Natural killer cell (primary cell): ENCODE data around the gene UGT3A1. TPM values are rescaled to one million over a fixed set of nuclear protein-coding genes. Genes with fewer than 3 reads are reported as not detected.

ENCODE experiments used
- ATAC-seq, 3 donors: fragments of 150-1000 bp in 2 of 3; fragments of 200-7000 bp in 1 of 3; cut with Tn5 transposase; 1 replicate in 1 of 3; 2 replicates in 2 of 3; pipeline ENCODE4 v1.10.0; 2021; ENCODE audit warnings: mild to moderate bottlenecking in 2 of 3, moderate library complexity in 2 of 3
- DNase-seq, 2 donors: peaks; one replicate each; pipeline versions ENCODE4 v3.0.0 to v3.0.0-alpha.2; 2013 to 2021; ENCODE audit warnings: mixed read lengths in 1 of 2
- H3K27ac ChIP-seq: one replicate; pipeline ENCODE4 v1.5.1; 2013; ENCODE audit warnings: mild to moderate bottlenecking, low read length
- H3K27me3 ChIP-seq: one replicate; pipeline ENCODE4 v1.6.1; 2013; ENCODE audit warnings: low read length; ENCODE audit not compliant: control insufficient read depth, insufficient read depth
- H3K36me3 ChIP-seq: one replicate; pipeline ENCODE4 v1.6.1; 2013; ENCODE audit warnings: low read length; ENCODE audit not compliant: control insufficient read depth, insufficient read depth
- H3K4me1 ChIP-seq: one replicate; pipeline ENCODE4 v1.6.1; 2013; ENCODE audit warnings: low read length; ENCODE audit not compliant: control insufficient read depth, insufficient read depth
- H3K4me3 ChIP-seq: one replicate; pipeline ENCODE4 v1.5.1; 2013; ENCODE audit warnings: low read length
- H3K9me3 ChIP-seq: one replicate; pipeline ENCODE4 v1.6.1; 2013; ENCODE audit warnings: low read length; ENCODE audit not compliant: control insufficient read depth, insufficient read depth
- H3K27ac Mint-ChIP-seq, 2 donors: one replicate each; pipeline ENCODE4 v1.8.0; 2022; ENCODE audit warnings: mild to moderate bottlenecking in 2 of 2, mixed read lengths in 2 of 2, moderate library complexity in 1 of 2
- H3K27me3 Mint-ChIP-seq, 2 donors: one replicate each; pipeline ENCODE4 v1.8.0; 2022; ENCODE audit warnings: low read depth in 2 of 2, mixed read lengths in 2 of 2
- H3K36me3 Mint-ChIP-seq: one replicate; pipeline ENCODE4 v1.8.0; 2022; ENCODE audit warnings: mixed read lengths
- H3K4me1 Mint-ChIP-seq, 2 donors: one replicate each; pipeline ENCODE4 v1.8.0; 2022; ENCODE audit warnings: mixed read lengths in 2 of 2
- H3K4me3 Mint-ChIP-seq: one replicate; pipeline ENCODE4 v1.8.0; 2022; ENCODE audit warnings: mild to moderate bottlenecking, moderate library complexity, mixed read lengths
- H3K9me3 Mint-ChIP-seq, 2 donors: one replicate each; pipeline ENCODE4 v1.8.0; 2022; ENCODE audit warnings: mixed read lengths in 2 of 2
- WGBS: methylation state at CpG from one replicate; pipeline ENCODE4 v1.1.7; 2013; ENCODE audit warnings: missing lambda C conversion rate; ENCODE audit not compliant: insufficient coverage; 5-methylcytosine and 5-hydroxymethylcytosine counted together
- intact Hi-C: fragments of 100-400 bp; cut with micrococcal nuclease; formaldehyde crosslinking; loops from one replicate; pipeline ENCODE4 v1.14.2; 2022
- total RNA-seq, 4 donors: library from RNA; stranded (reverse); fragments of 120-200 nt in 1 of 4; gene quantifications; one replicate each; pipeline versions ENCODE4 v1.2.3 to v1.2.4, GENCODE V29; 2013 to 2022
- TF ChIP-seq, protein P1 (sequence below): fragments of 200-600 bp; IDR thresholded peaks from one replicate; pipeline ENCODE4 v1.8.0; 2022; ENCODE audit warnings: antibody characterized with exemption

UGT3A1 gene
- total RNA-seq, 3 donors from 2014 or later (not counting 1 experiment from before 2014, with no cell fraction given), result not detected

DNA sequence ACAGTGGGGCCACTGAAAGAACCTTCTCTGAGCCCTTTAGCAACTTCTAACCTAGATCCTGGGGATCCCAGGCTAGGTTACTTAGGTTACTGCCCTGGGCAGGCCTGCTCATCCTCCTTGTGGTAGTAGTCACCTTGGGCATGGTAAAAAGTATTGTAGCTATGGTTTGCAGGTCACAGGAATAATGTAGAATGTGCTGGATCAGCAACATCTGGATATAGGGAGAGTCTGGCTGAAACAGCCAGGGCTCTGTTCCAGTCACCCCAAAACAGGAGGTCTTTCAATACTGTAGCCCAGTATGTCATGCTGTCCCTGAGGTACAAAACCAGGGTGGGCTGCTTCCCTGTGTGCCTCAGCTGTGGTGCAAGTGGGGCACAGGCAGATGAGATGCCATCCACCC, 41.9 kb upstream of the UGT3A1 start:
- no peaks in the 10 kb centered on the region for H3K9me3 ChIP-seq
- TF ChIP-seq, protein P1, sequence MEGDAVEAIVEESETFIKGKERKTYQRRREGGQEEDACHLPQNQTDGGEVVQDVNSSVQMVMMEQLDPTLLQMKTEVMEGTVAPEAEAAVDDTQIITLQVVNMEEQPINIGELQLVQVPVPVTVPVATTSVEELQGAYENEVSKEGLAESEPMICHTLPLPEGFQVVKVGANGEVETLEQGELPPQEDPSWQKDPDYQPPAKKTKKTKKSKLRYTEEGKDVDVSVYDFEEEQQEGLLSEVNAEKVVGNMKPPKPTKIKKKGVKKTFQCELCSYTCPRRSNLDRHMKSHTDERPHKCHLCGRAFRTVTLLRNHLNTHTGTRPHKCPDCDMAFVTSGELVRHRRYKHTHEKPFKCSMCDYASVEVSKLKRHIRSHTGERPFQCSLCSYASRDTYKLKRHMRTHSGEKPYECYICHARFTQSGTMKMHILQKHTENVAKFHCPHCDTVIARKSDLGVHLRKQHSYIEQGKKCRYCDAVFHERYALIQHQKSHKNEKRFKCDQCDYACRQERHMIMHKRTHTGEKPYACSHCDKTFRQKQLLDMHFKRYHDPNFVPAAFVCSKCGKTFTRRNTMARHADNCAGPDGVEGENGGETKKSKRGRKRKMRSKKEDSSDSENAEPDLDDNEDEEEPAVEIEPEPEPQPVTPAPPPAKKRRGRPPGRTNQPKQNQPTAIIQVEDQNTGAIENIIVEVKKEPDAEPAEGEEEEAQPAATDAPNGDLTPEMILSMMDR, result no peak
- no peak overlapping the region for H3K4me3 ChIP-seq
- no peak overlapping the region for H3K27ac ChIP-seq
- intact Hi-C loops, result no loop called here
- H3K36me3 Mint-ChIP-seq, result no peaks in the 10 kb centered on the region
- H3K36me3 ChIP-seq, result no peaks in the 10 kb centered on the region
- no peaks in the 10 kb centered on the region for H3K4me1 Mint-ChIP-seq
- no peak overlapping the region for H3K27ac Mint-ChIP-seq
- H3K27me3 ChIP-seq, result no peaks in the 10 kb centered on the region
- H3K4me1 ChIP-seq, result no peaks in the 10 kb centered on the region
- H3K4me3 Mint-ChIP-seq, result no peak overlapping the region
- DNase-seq, result no peak
- ATAC-seq, result no peak
- H3K9me3 Mint-ChIP-seq, result peaks cover 0 to 2% of the 10 kb centered on the region in 2 donors
- H3K27me3 Mint-ChIP-seq, result no peaks in the 10 kb centered on the region

DNA sequence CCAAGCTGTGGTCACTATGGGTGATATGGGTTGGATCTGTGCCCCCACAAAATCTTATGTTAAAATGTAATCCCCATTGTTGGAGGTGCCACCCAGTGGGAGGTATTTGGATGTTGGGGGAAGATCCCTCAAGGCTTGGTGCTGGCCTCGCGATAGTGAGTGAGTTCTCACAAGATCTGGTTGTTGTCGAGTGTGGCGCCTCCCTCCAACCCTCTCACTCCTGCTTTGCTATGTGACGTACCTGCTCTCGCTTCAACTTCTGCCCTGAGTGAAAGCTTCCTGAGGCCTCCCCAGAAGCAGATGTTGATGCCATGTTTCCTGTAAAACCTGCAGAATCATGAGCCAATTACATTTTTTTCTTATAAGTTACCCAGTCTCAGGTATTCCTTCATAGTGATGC, 40.0 kb upstream of the UGT3A1 start:
- ATAC-seq, result no peak
- Mint-ChIP-seq H3K4me1 (no peaks in the 10 kb centered on the region), H3K4me3 (no peak overlapping the region), H3K36me3 (no peaks in the 10 kb centered on the region), H3K9me3 (peaks cover 0 to 3% of the 10 kb centered on the region in 2 donors), H3K27me3 (no peaks in the 10 kb centered on the region), H3K27ac (no peak overlapping the region)
- H3K27me3 ChIP-seq, result no peaks in the 10 kb centered on the region
- 75% methylated on average over 6 of the region's 6 CpGs for whole genome bisulfite sequencing
- H3K36me3 ChIP-seq, result no peaks in the 10 kb centered on the region
- no peaks in the 10 kb centered on the region for H3K9me3 ChIP-seq
- H3K27ac ChIP-seq, result no peak overlapping the region
- TF ChIP-seq, protein P1, result no peak
- no peak for DNase-seq
- H3K4me3 ChIP-seq, result no peak overlapping the region
- no peaks in the 10 kb centered on the region for H3K4me1 ChIP-seq
- intact Hi-C loops, result no loop called here

DNA sequence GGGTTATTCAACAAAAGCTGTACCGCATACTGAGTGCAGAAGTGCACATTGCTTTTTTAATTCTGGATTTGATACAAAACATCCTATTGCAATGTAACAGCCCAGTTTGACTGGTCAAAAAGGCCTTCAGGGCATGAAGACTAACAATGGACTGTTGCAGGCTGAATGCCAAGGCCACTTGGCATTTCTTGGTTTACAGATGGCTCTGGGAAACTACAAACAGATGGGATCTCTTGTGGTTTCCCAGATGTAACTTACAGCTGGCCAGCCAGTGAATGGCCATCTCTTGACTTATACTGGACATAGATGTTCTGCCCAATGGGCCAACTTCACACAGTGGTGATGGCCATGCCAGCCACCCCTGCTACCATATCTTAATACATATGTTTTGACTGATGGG, 38.7 kb upstream of the UGT3A1 start:
- WGBS, result 92% methylated on average over 1 of the region's 1 CpG
- Histone ChIP-seq H3K27me3 (no peaks in the 10 kb centered on the region), H3K36me3 (no peaks in the 10 kb centered on the region), H3K4me3 (no peak overlapping the region), H3K9me3 (no peaks in the 10 kb centered on the region), H3K27ac (no peak overlapping the region), H3K4me1 (no peaks in the 10 kb centered on the region)
- H3K4me1 Mint-ChIP-seq, result no peaks in the 10 kb centered on the region
- H3K27ac Mint-ChIP-seq, result no peak overlapping the region
- no peaks in the 10 kb centered on the region for H3K27me3 Mint-ChIP-seq
- no peak for ATAC-seq
- TF ChIP-seq, protein P1, result no peak
- peaks cover 0 to 3% of the 10 kb centered on the region in 2 donors for H3K9me3 Mint-ChIP-seq
- DNase-seq, result no peak
- intact Hi-C loops, result no loop called here
- no peaks in the 10 kb centered on the region for H3K36me3 Mint-ChIP-seq
- H3K4me3 Mint-ChIP-seq, result no peak overlapping the region

DNA sequence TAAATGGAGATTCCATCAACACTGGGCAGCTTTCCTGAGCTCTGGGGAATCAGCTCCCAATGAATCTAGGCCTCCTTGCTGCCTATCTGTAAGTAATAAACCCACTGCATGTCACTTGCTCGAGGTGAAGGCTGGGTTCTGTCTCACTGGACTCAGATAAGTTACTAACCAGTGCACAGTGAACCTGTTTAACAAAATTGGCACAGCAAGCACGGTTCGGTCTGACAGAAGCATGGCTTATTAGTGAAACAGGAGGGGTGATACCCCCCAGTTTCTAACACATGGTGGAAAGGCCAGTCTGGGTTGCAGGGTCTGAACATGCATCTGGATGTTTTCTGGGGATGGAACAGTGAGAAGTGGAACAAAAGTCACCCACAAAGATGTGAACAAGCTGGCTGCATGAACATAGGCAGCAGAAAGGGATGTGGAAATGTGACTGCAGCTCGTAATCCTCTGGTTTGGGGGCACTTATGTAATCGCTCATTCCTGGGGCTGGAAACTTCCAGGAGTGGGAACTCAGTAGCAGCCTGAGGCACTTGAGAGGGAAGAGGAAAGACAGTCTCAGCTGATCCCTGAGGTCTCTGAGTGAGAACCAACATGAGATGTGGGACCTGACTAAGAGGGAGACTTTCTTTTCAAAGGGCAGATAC, 37.8 kb upstream of the UGT3A1 start:
- no peaks in the 10 kb centered on the region for H3K4me1 ChIP-seq
- peaks cover 3 to 4% of the 10 kb centered on the region in 2 donors for H3K9me3 Mint-ChIP-seq
- H3K36me3 ChIP-seq, result no peaks in the 10 kb centered on the region
- ATAC-seq (no peak), DNase-seq (no peak)
- TF ChIP-seq, protein P1, result no peak
- intact Hi-C loops, result no loop called here
- H3K27ac ChIP-seq, result no peak overlapping the region
- H3K4me3 ChIP-seq, result no peak overlapping the region
- H3K4me3 Mint-ChIP-seq, result no peak overlapping the region
- no peaks in the 10 kb centered on the region for H3K9me3 ChIP-seq
- 83% methylated on average over 5 of the region's 5 CpGs for WGBS
- H3K27me3 ChIP-seq, result no peaks in the 10 kb centered on the region
- no peak overlapping the region for H3K27ac Mint-ChIP-seq
- peaks cover 0 to 4% of the 10 kb centered on the region in 2 donors for H3K27me3 Mint-ChIP-seq
- H3K4me1 Mint-ChIP-seq, result no peaks in the 10 kb centered on the region
- peaks cover 4% of the 10 kb centered on the region for H3K36me3 Mint-ChIP-seq
